ENCODE measurements around the gene MOG.

MOG gene

GRCh38 chr6:29702519-29703103 lies 45.7 kb downstream of the MOG start:
- Histone ChIP-seq H3K4me3 (replicated peaks; ENCODE audit: low read depth, low read length) (no peak overlapping the region), H3K27me3 (replicated peaks; ENCODE audit: control insufficient read depth, insufficient read depth, low read length) (no peaks in the 10 kb centered on the region), H3K36me3 (ENCODE audit: control insufficient read depth, insufficient read depth, low read length) (no peaks in the 10 kb centered on the region)
- peak; percentile 62 for DNase-seq (ENCODE audit: extremely low read depth, insufficient read length)
- peak; percentile 91 for TF ChIP-seq CTCF (IDR thresholded peaks at IDR 0.05; ENCODE audit: insufficient read depth, low read length, poor library complexity, severe bottlenecking)

- Histone ChIP-seq H3K36me3 (ENCODE audit: control insufficient read depth, insufficient read depth, low read length) (no peaks in the 10 kb centered on the region), H3K27me3 (replicated peaks; ENCODE audit: control insufficient read depth, insufficient read depth, low read length) (no peaks in the 10 kb centered on the region), H3K4me3 (replicated peaks; ENCODE audit: low read depth, low read length) (no peak overlapping the region)
- no peak for DNase-seq (ENCODE audit: extremely low read depth, insufficient read length)
- TF ChIP-seq CTCF (IDR thresholded peaks at IDR 0.05; ENCODE audit: insufficient read depth, low read length, poor library complexity, severe bottlenecking), result peak; percentile 49
Measured at GRCh38 chr6:29705389-29706231, 48.7 kb downstream of the MOG start.

- no peaks in the 10 kb centered on the region for H3K27me3 ChIP-seq (replicated peaks; ENCODE audit: control insufficient read depth, insufficient read depth, low read length)
- TF ChIP-seq CTCF (IDR thresholded peaks at IDR 0.05; ENCODE audit: insufficient read depth, low read length, poor library complexity, severe bottlenecking), result no peak
- no peak for DNase-seq (ENCODE audit: extremely low read depth, insufficient read length)
- H3K36me3 ChIP-seq (ENCODE audit: control insufficient read depth, insufficient read depth, low read length), result no peaks in the 10 kb centered on the region
- peak overlapping the region; percentile 0; the same call in 1 of the 2 replicates for H3K4me3 ChIP-seq (replicated peaks; ENCODE audit: low read depth, low read length)
Measured at GRCh38 chr6:29708432-29709179, 51.7 kb downstream of the MOG start.

- Histone ChIP-seq H3K36me3 (ENCODE audit: control insufficient read depth, insufficient read depth, low read length) (no peaks in the 10 kb centered on the region), H3K27me3 (replicated peaks; ENCODE audit: control insufficient read depth, insufficient read depth, low read length) (no peaks in the 10 kb centered on the region), H3K4me3 (replicated peaks; ENCODE audit: low read depth, low read length) (peak overlapping the region; percentile 0; the same call in 1 of the 2 replicates)
- DNase-seq (ENCODE audit: extremely low read depth, insufficient read length), result no peak
- no peak for TF ChIP-seq CTCF (IDR thresholded peaks at IDR 0.05; ENCODE audit: insufficient read depth, low read length, poor library complexity, severe bottlenecking)
Measured at GRCh38 chr6:29709188-29709587, 52.3 kb downstream of the MOG start.

- no peak for DNase-seq (ENCODE audit: extremely low read depth, insufficient read length)
- TF ChIP-seq CTCF (IDR thresholded peaks at IDR 0.05; ENCODE audit: insufficient read depth, low read length, poor library complexity, severe bottlenecking), result no peak
- no peak overlapping the region for H3K4me3 ChIP-seq (replicated peaks; ENCODE audit: low read depth, low read length)
- H3K27me3 ChIP-seq (replicated peaks; ENCODE audit: control insufficient read depth, insufficient read depth, low read length), result no peaks in the 10 kb centered on the region
- H3K36me3 ChIP-seq (ENCODE audit: control insufficient read depth, insufficient read depth, low read length), result no peaks in the 10 kb centered on the region
Measured at GRCh38 chr6:29710281-29710941, 53.5 kb downstream of the MOG start.

All from GM06990 (cell line).